Gastroesophageal sphincter (tissue), 4 donors: Measurements from ENCODE around the gene HOXB6. TPM values are rescaled to one million over a fixed set of nuclear protein-coding genes. Genes with fewer than 3 reads are reported as not detected.

Source experiments
- ATAC-seq: fragments of 150-250 bp; one replicate; pipeline ENCODE4 v1.9.1; 2016; ENCODE audit warnings: mild to moderate bottlenecking, moderate library complexity
- H3K27ac ChIP-seq, 4 donors: fragments of 200-600 bp; sonication (generic) in 3 of 4; 1 replicate in 3 of 4; 2 replicates in 1 of 4; pipeline ENCODE4 v1.5.1; 2016 to 2019
- H3K27me3 ChIP-seq: fragments of 200-600 bp; sonication (generic); one replicate; pipeline ENCODE4 v1.5.1; 2019
- H3K36me3 ChIP-seq, 2 donors: fragments of 200-600 bp; sonication (generic); one replicate each; pipeline ENCODE4 v1.5.1; 2019; ENCODE audit warnings: control low read depth in 1 of 2
- H3K4me1 ChIP-seq, 3 donors: fragments of 200-600 bp; sonication (generic); 1 replicate in 2 of 3; 2 replicates in 1 of 3; pipeline ENCODE4 v1.5.1; 2016 to 2019; ENCODE audit warnings: control low read depth in 2 of 3
- H3K4me3 ChIP-seq, 2 donors: fragments of 200-600 bp; sonication (generic); one replicate each; pipeline ENCODE4 v1.5.1; 2019; ENCODE audit warnings: mild to moderate bottlenecking in 1 of 2, moderate library complexity in 1 of 2
- H3K9me3 ChIP-seq, 3 donors: fragments of 200-600 bp; sonication (generic); one replicate each; pipeline ENCODE4 v1.5.1; 2017 to 2019; ENCODE audit warnings: control low read depth in 2 of 3
- CTCF ChIP-seq, 4 experiments: fragments of 200-600 bp in 2 of 4; fragments of 450-650 bp in 2 of 4; sonication (generic) in 1 of 4; IDR thresholded peaks; one replicate each; pipeline ENCODE4 v1.5.1; 2017 to 2019; ENCODE audit warnings: antibody characterized with exemption in 4 of 4, mild to moderate bottlenecking in 2 of 4, moderate library complexity in 2 of 4
- EP300 ChIP-seq: sonication (generic); formaldehyde crosslinking; IDR thresholded peaks from one replicate; pipeline ENCODE4 v1.6.1; 2017; ENCODE audit warnings: antibody characterized with exemption, mild to moderate bottlenecking
- POLR2A ChIP-seq, 2 donors: fragments of 450-650 bp; IDR thresholded peaks; one replicate each; pipeline ENCODE4 v1.6.1; 2017; ENCODE audit warnings: antibody characterized with exemption in 2 of 2, mild to moderate bottlenecking in 2 of 2, moderate library complexity in 1 of 2
- POLR2AphosphoS5 ChIP-seq: sonication (generic); formaldehyde crosslinking; IDR thresholded peaks from one replicate; pipeline ENCODE4 v1.6.1; 2017; ENCODE audit warnings: antibody characterized with exemption
- WGBS, 2 donors: methylation state at CpG; one replicate each; pipeline ENCODE4 v1.1.5; 2018; ENCODE audit warnings: low coverage in 1 of 2; 5-methylcytosine and 5-hydroxymethylcytosine counted together
- total RNA-seq, 4 donors: library from RNA; depleted of rRNA; stranded (reverse); fragments of >200 nt; gene quantifications; one replicate each; pipeline ENCODE4 v1.1.0, GENCODE V29; 2016

The HOXB6 gene
- total RNA-seq, 4 donors from 2014 or later, result 4.9 to 40.1 (median 5.1) TPM

GRCh38 chr17:48613862-48614694 is 9.3 kb upstream of the HOXB6 start:
- TF ChIP-seq POLR2AphosphoS5, result peak; percentile 16
- no peak for TF ChIP-seq CTCF (IDR thresholded peaks at IDR 0.05)
- no peak for TF ChIP-seq EP300
- WGBS, 2 donors, result 6 to 15% methylated on average over 11 to 19 of the region's 55 CpGs
- Histone ChIP-seq H3K36me3 (no peaks in the 10 kb centered on the region), H3K4me1 (peaks cover 0 to 69% (median 11%) of the 10 kb centered on the region in 3 donors), H3K27ac (no peak overlapping the region), H3K27me3 (peaks cover 99% of the 10 kb centered on the region), H3K4me3 (peak overlapping the region in 1 of 2 donors; percentile 16), H3K9me3 (no peaks in the 10 kb centered on the region)
- no peak for ATAC-seq

GRCh38 chr17:48612854-48613691 is 8.3 kb upstream of the HOXB6 start:
- Histone ChIP-seq H3K9me3 (no peaks in the 10 kb centered on the region), H3K4me3 (peak overlapping the region in 1 of 2 donors; percentile 54), H3K36me3 (no peaks in the 10 kb centered on the region), H3K27ac (no peak overlapping the region), H3K4me1 (peaks cover 0 to 60% (median 11%) of the 10 kb centered on the region in 3 donors), H3K27me3 (peaks cover 100% of the 10 kb centered on the region)
- TF ChIP-seq POLR2A (IDR thresholded peaks at IDR 0.05) (no peak), CTCF (IDR thresholded peaks at IDR 0.05) (peak in 3 of 4 experiments; percentile 30 to 49 (median 34))
- ATAC-seq, result peak; percentile 46
- WGBS, 2 donors, result 4% methylated on average over 9 to 27 of the region's 67 CpGs

GRCh38 chr17:48612456-48612853 is 7.7 kb upstream of the HOXB6 start:
- WGBS, 2 donors, result 3 to 4% methylated on average over 11 to 15 of the region's 15 CpGs
- H3K4me3 ChIP-seq, result peak overlapping the region in 1 of 2 donors; percentile 54
- H3K27ac ChIP-seq, result no peak overlapping the region
- no peak for TF ChIP-seq POLR2AphosphoS5
- TF ChIP-seq POLR2A (IDR thresholded peaks at IDR 0.05), result no peak
- TF ChIP-seq CTCF (IDR thresholded peaks at IDR 0.05), result no peak
- no peak for TF ChIP-seq EP300
- peaks cover 100% of the 10 kb centered on the region for H3K27me3 ChIP-seq
- H3K36me3 ChIP-seq, result no peaks in the 10 kb centered on the region
- H3K9me3 ChIP-seq, result no peaks in the 10 kb centered on the region
- ATAC-seq, result no peak
- peaks cover 0 to 54% (median 11%) of the 10 kb centered on the region in 3 donors for H3K4me1 ChIP-seq

GRCh38 chr17:48611681-48612455 is 7.1 kb upstream of the HOXB6 start:
- Histone ChIP-seq H3K4me3 (peak overlapping the region in 1 of 2 donors; percentile 54), H3K9me3 (no peaks in the 10 kb centered on the region), H3K27me3 (peaks cover 100% of the 10 kb centered on the region), H3K27ac (no peak overlapping the region), H3K36me3 (no peaks in the 10 kb centered on the region), H3K4me1 (peaks cover 0 to 54% (median 11%) of the 10 kb centered on the region in 3 donors)
- ATAC-seq, result no peak
- TF ChIP-seq EP300 (no peak), POLR2A (IDR thresholded peaks at IDR 0.05) (no peak), POLR2AphosphoS5 (no peak), CTCF (IDR thresholded peaks at IDR 0.05) (no peak)
- 5 to 6% methylated on average over 11 to 16 of the region's 36 CpGs for WGBS, 2 donors
